ENCODE data around the gene FNTB. TPM values are rescaled to one million over a fixed set of nuclear protein-coding genes. Genes with fewer than 3 reads are reported as not detected.

FNTB gene
- total and polyA plus RNA-seq, 2 of the 8 experiments (the other 6 are each of a cell fraction or from before 2014, with no cell fraction given): 16.0 to 20.7 TPM

DNA sequence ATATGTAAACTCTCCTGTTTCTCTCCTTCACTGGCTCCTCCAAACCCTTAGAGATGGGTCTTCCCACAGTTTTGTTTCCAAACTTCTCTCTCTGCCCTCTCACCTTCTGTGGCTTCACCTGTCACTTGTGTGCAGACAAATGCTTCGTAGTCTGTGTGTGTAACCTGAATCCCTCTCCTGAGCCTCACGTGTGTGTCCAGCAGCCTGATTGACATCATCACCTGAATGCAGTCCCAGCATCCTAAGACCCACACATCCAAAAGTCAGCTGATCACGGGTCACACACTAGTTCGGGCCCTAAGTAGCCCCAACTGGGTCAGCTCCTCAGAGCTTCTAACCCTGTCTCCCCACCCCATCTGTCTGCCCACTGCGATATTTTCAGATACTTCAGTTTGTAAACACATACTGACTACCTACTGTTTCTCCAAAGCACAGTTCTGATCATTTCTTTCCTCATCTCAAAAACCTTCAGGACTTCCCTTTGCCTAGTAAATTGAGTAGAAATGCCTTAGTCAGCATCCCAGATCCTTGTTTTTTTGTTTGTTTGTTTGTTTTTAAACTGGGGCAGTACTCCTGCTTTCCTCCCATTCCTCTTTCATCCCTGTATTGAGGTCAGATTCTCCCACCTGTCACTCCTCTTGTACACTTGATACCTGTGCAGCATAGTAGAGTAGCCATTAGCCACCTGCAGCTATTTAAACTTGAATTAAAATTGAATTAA lies 23.7 kb downstream of the FNTB start:
- TF ChIP-seq RXRA (IDR thresholded peaks at IDR 0.05; ENCODE audit: insufficient read depth, low read depth, low read length) (no peak), RNF2 (IDR thresholded peaks at IDR 0.05; ENCODE audit: borderline replicate concordance, low read depth, low read length, missing control alignments, poor library complexity, severe bottlenecking) (no peak)
- peaks cover 0 to 2% (median 0%) of the 10 kb centered on the region in 4 experiments; a peak in 2 of 7 replicates for H3K4me1 ChIP-seq (replicated peaks in 1 of 4; ENCODE audit: control insufficient read depth in 3 of 4, insufficient read depth in 4 of 4, low read length in 3 of 4)
- H4K20me1 ChIP-seq (replicated peaks in 1 of 2; ENCODE audit: control insufficient read depth in 1 of 2, insufficient read depth in 2 of 2, low read length in 2 of 2): no peaks in the 10 kb centered on the region
- H2BK15ac ChIP-seq (ENCODE audit: low read length): no peak overlapping the region
- H2BK12ac ChIP-seq (ENCODE audit: low read depth, low read length): no peak overlapping the region
- no peak overlapping the region for H3K4ac ChIP-seq (replicated peaks; ENCODE audit: insufficient read length, low read depth, low read length)
- no peak overlapping the region for H2AFZ ChIP-seq (ENCODE audit: low read length)
- H3K18ac ChIP-seq (ENCODE audit: extremely low read depth, low read length): no peak overlapping the region
- H2BK20ac ChIP-seq (ENCODE audit: low read length): no peak overlapping the region
- no peak overlapping the region for H2BK5ac ChIP-seq (ENCODE audit: low read depth, low read length)
- no peak overlapping the region for H2AK5ac ChIP-seq (ENCODE audit: low read depth, low read length)
- no peak overlapping the region for H3K9ac ChIP-seq (replicated peaks in 1 of 4; ENCODE audit: extremely low read depth in 1 of 4, low read depth in 3 of 4, low read length in 3 of 4)
- H4K91ac ChIP-seq (replicated peaks; ENCODE audit: insufficient read length, low read length): no peak overlapping the region
- no peak overlapping the region for H3K56ac ChIP-seq (replicated peaks; ENCODE audit: insufficient read length, low read depth, low read length)
- no peak overlapping the region for H2BK120ac ChIP-seq (replicated peaks; ENCODE audit: low read depth, low read length)
- WGBS, 2 experiments (ENCODE audit: extremely low coverage in 1 of 2, insufficient coverage in 1 of 2, insufficient read length in 1 of 2, insufficient replicate concordance in 2 of 2, low coverage in 1 of 2, low lambda C conversion rate in 2 of 2, missing lambda C conversion rate in 1 of 2): 93% methylated on average over 5 of the region's 5 CpGs; no CpG with 5 or more reads in 1 of the 2 experiments
- no peaks in the 10 kb centered on the region; the same call in 1 of the 2 replicates for H3K23me2 ChIP-seq (ENCODE audit: low read depth, low read length)
- no peak overlapping the region for H3K4me3 ChIP-seq (ENCODE audit: extremely low read depth in 1 of 4, insufficient read depth in 2 of 4, low read depth in 3 of 4, low read length in 4 of 4)
- H3K23ac ChIP-seq (ENCODE audit: insufficient read length): no peak overlapping the region
- POLR2A ChIA-PET (ENCODE audit: partially characterized antibody): no interaction called here
- no peaks in the 10 kb centered on the region for H3K79me1 ChIP-seq (ENCODE audit: low read depth, low read length)
- H3K27me3 ChIP-seq (replicated peaks in 1 of 4; ENCODE audit: control insufficient read depth in 3 of 4, extremely low read depth in 1 of 4, insufficient read depth in 3 of 4, low read length in 3 of 4): no peaks in the 10 kb centered on the region
- no peaks in the 10 kb centered on the region for H3K36me3 ChIP-seq (ENCODE audit: control insufficient read depth in 2 of 4, insufficient read depth in 4 of 4, low read length in 3 of 4)
- H3K9me3 ChIP-seq (ENCODE audit: insufficient read depth in 2 of 2, low read depth in 1 of 2, low read length in 1 of 2): no peaks in the 10 kb centered on the region
- H3K27ac ChIP-seq (ENCODE audit: low read depth, low read length): no peak overlapping the region
- CTCF ChIA-PET (ENCODE audit: partially characterized antibody): interaction anchor here (1.4 kb wide), 1 partner anchor 9 kb away, joined by 3 read pairs; no protein-coding TSS in a partner anchor
- FAIRE-seq (no peak), DNase-seq (ENCODE audit: low read depth in 1 of 2, low spot score in 2 of 2) (no peak)
- no peak overlapping the region for H4K8ac ChIP-seq (ENCODE audit: extremely low read depth, insufficient read depth, low read length)
- no peaks in the 10 kb centered on the region for H3K79me2 ChIP-seq (ENCODE audit: control insufficient read depth in 1 of 2, insufficient read depth in 2 of 2, low read length in 2 of 2)
- H3K14ac ChIP-seq (ENCODE audit: insufficient read length): no peak overlapping the region
- no peak overlapping the region for H3K4me2 ChIP-seq (ENCODE audit: insufficient read depth in 1 of 2, low read depth in 2 of 2, low read length in 2 of 2)
- H4K5ac ChIP-seq (ENCODE audit: insufficient read length, low read depth, low read length): no peak overlapping the region
